Body of pancreas (tissue), 4 donors: ENCODE results near the gene BOC.

Experiments
- CTCF ChIP-seq, 7 experiments: fragments of 450-650 bp in 4 of 7; fragments of 200-600 bp in 3 of 7; sonication (generic) in 3 of 7; IDR thresholded peaks; one replicate each; pipeline ENCODE4 v1.5.1; 2016 to 2019; ENCODE audit warnings: antibody characterized with exemption in 7 of 7
- POLR2A ChIP-seq, 3 donors: fragments of 450-650 bp; IDR thresholded peaks; one replicate each; pipeline ENCODE4 v1.6.1; 2016; ENCODE audit warnings: antibody characterized with exemption in 3 of 3, mild to moderate bottlenecking in 2 of 3

GRCh38 chr3:113285741-113286140, 74.4 kb downstream of the BOC start:
- TF ChIP-seq CTCF (IDR thresholded peaks at IDR 0.05), result no peak
- TF ChIP-seq POLR2A (IDR thresholded peaks at IDR 0.05), result no peak
